ENCODE measurements around the gene FGB.

The FGB gene

GRCh38 chr4:154560824-154561231 is 2.0 kb upstream of the FGB start:
- TF ChIP-seq POLR2A (IDR thresholded peaks at IDR 0.05; ENCODE audit: low read depth, low read length) = no peak
- TF ChIP-seq PAX5 (IDR thresholded peaks at IDR 0.05; ENCODE audit: insufficient read depth, low read length, severe bottlenecking) = no peak

GRCh38 chr4:154564311-154564710 is 1.5 kb downstream of the FGB start:
- DNase-seq (ENCODE audit: insufficient read length, low spot score) = no peak
- TF ChIP-seq POLR2A (IDR thresholded peaks at IDR 0.05; ENCODE audit: low read depth, low read length) = no peak
- TF ChIP-seq SPI1 (IDR thresholded peaks at IDR 0.05; ENCODE audit: low read depth, low read length) = no peak
- TF ChIP-seq POU2F2 (IDR thresholded peaks at IDR 0.05; ENCODE audit: low read depth, low read length) = no peak
- no peak for TF ChIP-seq TAF1 (IDR thresholded peaks at IDR 0.05; ENCODE audit: low read depth, low read length)
- TF ChIP-seq PAX5 (IDR thresholded peaks at IDR 0.05; ENCODE audit: insufficient read depth, low read length, severe bottlenecking) = no peak
- no peak for TF ChIP-seq POLR2AphosphoS5 (IDR thresholded peaks at IDR 0.05; ENCODE audit: low read depth, low read length)
- FAIRE-seq = no peak

More at GRCh38 chr4:154560824-154561231, 2.0 kb upstream of the FGB start:
- no peak for FAIRE-seq
- no peak for DNase-seq (ENCODE audit: insufficient read length, low spot score)

GRCh38 chr4:154565704-154566103 is 2.9 kb downstream of the FGB start:
- FAIRE-seq (no peak), DNase-seq (ENCODE audit: insufficient read length, low spot score) (no peak)
- TF ChIP-seq POLR2A (IDR thresholded peaks at IDR 0.05; ENCODE audit: low read depth, low read length) (no peak), PAX5 (IDR thresholded peaks at IDR 0.05; ENCODE audit: insufficient read depth, low read length, severe bottlenecking) (no peak), POU2F2 (IDR thresholded peaks at IDR 0.05; ENCODE audit: low read depth, low read length) (no peak), POLR2AphosphoS5 (IDR thresholded peaks at IDR 0.05; ENCODE audit: low read depth, low read length) (no peak), TAF1 (IDR thresholded peaks at IDR 0.05; ENCODE audit: low read depth, low read length) (no peak), SPI1 (IDR thresholded peaks at IDR 0.05; ENCODE audit: low read depth, low read length) (no peak)

GRCh38 chr4:154566639-154567204 is 3.9 kb downstream of the FGB start:
- DNase-seq (ENCODE audit: insufficient read length, low spot score) (no peak), FAIRE-seq (no peak)
- no peak for TF ChIP-seq POLR2A (IDR thresholded peaks at IDR 0.05; ENCODE audit: low read depth, low read length)
- no peak for TF ChIP-seq TAF1 (IDR thresholded peaks at IDR 0.05; ENCODE audit: low read depth, low read length)
- no peak for TF ChIP-seq POLR2AphosphoS5 (IDR thresholded peaks at IDR 0.05; ENCODE audit: low read depth, low read length)
- no peak for TF ChIP-seq SPI1 (IDR thresholded peaks at IDR 0.05; ENCODE audit: low read depth, low read length)

- no peak for TF ChIP-seq POLR2AphosphoS5 (IDR thresholded peaks at IDR 0.05; ENCODE audit: low read depth, low read length)
- TF ChIP-seq POLR2A (IDR thresholded peaks at IDR 0.05; ENCODE audit: low read depth, low read length) = no peak
- TF ChIP-seq POU2F2 (IDR thresholded peaks at IDR 0.05; ENCODE audit: low read depth, low read length) = no peak
- no peak for TF ChIP-seq TAF1 (IDR thresholded peaks at IDR 0.05; ENCODE audit: low read depth, low read length)
- no peak for TF ChIP-seq PAX5 (IDR thresholded peaks at IDR 0.05; ENCODE audit: insufficient read depth, low read length, severe bottlenecking)
- no peak for TF ChIP-seq SPI1 (IDR thresholded peaks at IDR 0.05; ENCODE audit: low read depth, low read length)
- DNase-seq (ENCODE audit: insufficient read length, low spot score) (no peak), FAIRE-seq (no peak)
Observed at GRCh38 chr4:154569028-154569427, 6.2 kb downstream of the FGB start.

GRCh38 chr4:154569584-154569983 is 6.8 kb downstream of the FGB start:
- FAIRE-seq (no peak), DNase-seq (ENCODE audit: insufficient read length, low spot score) (no peak)
- TF ChIP-seq POU2F2 (IDR thresholded peaks at IDR 0.05; ENCODE audit: low read depth, low read length) (no peak), POLR2AphosphoS5 (IDR thresholded peaks at IDR 0.05; ENCODE audit: low read depth, low read length) (no peak)

GRCh38 chr4:154573190-154573870 is 10.5 kb downstream of the FGB start:
- no peak for DNase-seq (ENCODE audit: insufficient read length, low spot score)
- FAIRE-seq = no peak
- no peak for TF ChIP-seq PAX5 (IDR thresholded peaks at IDR 0.05; ENCODE audit: insufficient read depth, low read length, severe bottlenecking)
- no peak for TF ChIP-seq TAF1 (IDR thresholded peaks at IDR 0.05; ENCODE audit: low read depth, low read length)
- no peak for TF ChIP-seq POU2F2 (IDR thresholded peaks at IDR 0.05; ENCODE audit: low read depth, low read length)
- no peak for TF ChIP-seq SPI1 (IDR thresholded peaks at IDR 0.05; ENCODE audit: low read depth, low read length)
- no peak for TF ChIP-seq POLR2A (IDR thresholded peaks at IDR 0.05; ENCODE audit: low read depth, low read length)
- no peak for TF ChIP-seq POLR2AphosphoS5 (IDR thresholded peaks at IDR 0.05; ENCODE audit: low read depth, low read length)

GRCh38 chr4:154574311-154574710 is 11.5 kb downstream of the FGB start:
- DNase-seq (ENCODE audit: insufficient read length, low spot score) (no peak), FAIRE-seq (no peak)
- TF ChIP-seq PAX5 (IDR thresholded peaks at IDR 0.05; ENCODE audit: insufficient read depth, low read length, severe bottlenecking) = no peak
- no peak for TF ChIP-seq POLR2AphosphoS5 (IDR thresholded peaks at IDR 0.05; ENCODE audit: low read depth, low read length)
- TF ChIP-seq POU2F2 (IDR thresholded peaks at IDR 0.05; ENCODE audit: low read depth, low read length) = no peak
- TF ChIP-seq POLR2A (IDR thresholded peaks at IDR 0.05; ENCODE audit: low read depth, low read length) = no peak
- TF ChIP-seq SPI1 (IDR thresholded peaks at IDR 0.05; ENCODE audit: low read depth, low read length) = no peak
- no peak for TF ChIP-seq TAF1 (IDR thresholded peaks at IDR 0.05; ENCODE audit: low read depth, low read length)

- FAIRE-seq = no peak
Observed at GRCh38 chr4:154577324-154577723, 14.5 kb downstream of the FGB start.

GRCh38 chr4:154578919-154579318 is 16.1 kb downstream of the FGB start:
- FAIRE-seq = no peak
- DNase-seq (ENCODE audit: insufficient read length, low spot score) = no peak
- TF ChIP-seq POLR2AphosphoS5 (IDR thresholded peaks at IDR 0.05; ENCODE audit: low read depth, low read length) (no peak), PAX5 (IDR thresholded peaks at IDR 0.05; ENCODE audit: insufficient read depth, low read length, severe bottlenecking) (no peak), SPI1 (IDR thresholded peaks at IDR 0.05; ENCODE audit: low read depth, low read length) (no peak), POLR2A (IDR thresholded peaks at IDR 0.05; ENCODE audit: low read depth, low read length) (no peak)

More at GRCh38 chr4:154577324-154577723, 14.5 kb downstream of the FGB start:
- TF ChIP-seq POLR2AphosphoS5 (IDR thresholded peaks at IDR 0.05; ENCODE audit: low read depth, low read length) = no peak
- no peak for TF ChIP-seq TAF1 (IDR thresholded peaks at IDR 0.05; ENCODE audit: low read depth, low read length)
- no peak for TF ChIP-seq SPI1 (IDR thresholded peaks at IDR 0.05; ENCODE audit: low read depth, low read length)
- no peak for TF ChIP-seq POLR2A (IDR thresholded peaks at IDR 0.05; ENCODE audit: low read depth, low read length)
- TF ChIP-seq POU2F2 (IDR thresholded peaks at IDR 0.05; ENCODE audit: low read depth, low read length) = no peak
- TF ChIP-seq PAX5 (IDR thresholded peaks at IDR 0.05; ENCODE audit: insufficient read depth, low read length, severe bottlenecking) = no peak
- DNase-seq (ENCODE audit: insufficient read length, low spot score) = no peak
